ENCODE measurements around the gene DNPEP.
"Not testable (repeated sequence)": the region's sequence is repeated elsewhere in the genome, so short reads cannot be mapped to it uniquely, and the experiment has no call there.

The DNPEP gene

DNA sequence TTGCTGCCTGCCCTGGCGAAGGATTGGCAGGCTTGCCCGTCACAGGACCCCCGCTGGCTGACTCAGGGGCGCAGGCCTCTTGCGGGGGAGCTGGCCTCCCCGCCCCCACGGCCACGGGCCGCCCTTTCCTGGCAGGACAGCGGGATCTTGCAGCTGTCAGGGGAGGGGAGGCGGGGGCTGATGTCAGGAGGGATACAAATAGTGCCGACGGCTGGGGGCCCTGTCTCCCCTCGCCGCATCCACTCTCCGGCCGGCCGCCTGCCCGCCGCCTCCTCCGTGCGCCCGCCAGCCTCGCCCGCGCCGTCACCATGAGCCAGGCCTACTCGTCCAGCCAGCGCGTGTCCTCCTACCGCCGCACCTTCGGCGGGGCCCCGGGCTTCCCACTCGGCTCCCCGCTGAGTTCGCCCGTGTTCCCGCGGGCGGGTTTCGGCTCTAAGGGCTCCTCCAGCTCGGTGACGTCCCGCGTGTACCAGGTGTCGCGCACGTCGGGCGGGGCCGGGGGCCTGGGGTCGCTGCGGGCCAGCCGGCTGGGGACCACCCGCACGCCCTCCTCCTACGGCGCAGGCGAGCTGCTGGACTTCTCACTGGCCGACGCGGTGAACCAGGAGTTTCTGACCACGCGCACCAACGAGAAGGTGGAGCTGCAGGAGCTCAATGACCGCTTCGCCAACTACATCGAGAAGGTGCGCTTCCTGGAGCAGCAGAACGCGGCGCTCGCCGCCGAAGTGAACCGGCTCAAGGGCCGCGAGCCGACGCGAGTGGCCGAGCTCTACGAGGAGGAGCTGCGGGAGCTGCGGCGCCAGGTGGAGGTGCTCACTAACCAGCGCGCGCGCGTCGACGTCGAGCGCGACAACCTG lies 30.7 kb upstream of the DNPEP start, which contains the start of gene DES:
Gene DES, plus strand, starts transcription at position 223 of the 857 bp plus-strand sequence. Its CDS starts 86 bp downstream, at position 309.
- no peak for DNase-seq

DNA sequence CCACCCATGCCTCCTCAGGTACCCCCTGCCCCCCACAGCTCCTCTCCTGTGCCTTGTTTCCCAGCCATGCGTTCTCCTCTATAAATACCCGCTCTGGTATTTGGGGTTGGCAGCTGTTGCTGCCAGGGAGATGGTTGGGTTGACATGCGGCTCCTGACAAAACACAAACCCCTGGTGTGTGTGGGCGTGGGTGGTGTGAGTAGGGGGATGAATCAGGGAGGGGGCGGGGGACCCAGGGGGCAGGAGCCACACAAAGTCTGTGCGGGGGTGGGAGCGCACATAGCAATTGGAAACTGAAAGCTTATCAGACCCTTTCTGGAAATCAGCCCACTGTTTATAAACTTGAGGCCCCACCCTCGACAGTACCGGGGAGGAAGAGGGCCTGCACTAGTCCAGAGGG lies 29.7 kb upstream of the DNPEP start:
- no peak for DNase-seq

- DNase-seq: no peak
Measured at GRCh38 chr2:219416938-219417337, 29.2 kb upstream of the DNPEP start.

DNA sequence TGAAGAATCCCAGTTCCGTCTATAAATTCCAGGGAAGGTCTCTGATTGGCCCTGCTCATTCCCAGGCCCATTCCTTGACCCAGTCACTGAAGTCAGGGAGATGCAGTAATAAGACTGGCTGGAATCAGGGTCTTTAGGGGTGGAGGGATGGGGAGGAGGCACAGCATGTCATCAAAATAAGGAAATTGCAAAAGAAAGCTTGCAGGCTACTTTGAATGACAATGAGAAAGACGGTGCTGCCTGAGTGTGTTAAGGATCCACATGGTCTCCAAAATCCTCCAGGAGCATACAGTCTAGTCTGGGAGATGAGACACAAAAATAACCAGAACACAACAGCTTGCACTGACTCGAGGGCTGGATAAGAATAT lies 28.5 kb upstream of the DNPEP start:
- no peak for DNase-seq

GRCh38 chr2:219415580-219416234 lies 28.0 kb upstream of the DNPEP start:
- DNase-seq: no peak

DNA sequence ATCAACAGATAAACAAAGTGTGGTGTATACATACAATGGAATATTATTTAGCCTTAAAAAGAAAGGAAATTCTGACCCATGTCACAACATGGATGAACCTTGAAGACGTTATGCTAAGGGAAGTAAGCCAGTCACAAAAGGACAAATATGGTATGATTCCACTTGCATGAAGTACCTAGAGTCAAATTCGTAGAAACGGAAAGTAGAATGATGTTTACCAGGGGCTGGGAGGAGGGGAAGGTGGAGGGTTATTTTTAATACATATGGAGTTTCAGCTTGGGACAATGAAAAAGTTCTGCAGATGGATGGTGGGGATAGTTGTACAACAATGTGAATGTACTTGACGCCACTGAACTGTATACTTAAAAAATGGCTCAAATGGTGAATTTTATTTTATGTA lies 27.1 kb upstream of the DNPEP start:
- no peak for DNase-seq

DNA sequence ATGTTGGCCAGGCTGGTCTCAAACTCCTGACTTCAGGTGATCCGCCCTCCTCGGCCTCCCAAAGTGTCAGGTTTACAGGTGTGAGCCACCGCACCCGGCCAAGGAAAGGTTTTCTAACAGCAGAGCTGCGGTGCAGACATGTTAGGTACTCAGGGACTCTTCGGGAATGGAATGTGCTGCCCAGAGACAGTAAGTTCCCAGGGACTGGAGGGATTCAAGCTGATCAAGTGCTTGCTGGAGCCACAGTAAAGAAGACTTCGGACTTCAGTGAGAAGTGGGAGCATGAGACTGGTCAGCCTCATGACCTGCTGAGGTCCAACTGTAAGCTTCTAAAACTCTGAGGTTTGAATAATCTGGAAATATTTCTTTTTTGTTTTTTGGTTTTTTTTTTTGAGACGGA lies 22.7 kb upstream of the DNPEP start:
- no peak for DNase-seq

GRCh38 chr2:219409619-219410018 lies 21.9 kb upstream of the DNPEP start:
- no peak for DNase-seq

DNA sequence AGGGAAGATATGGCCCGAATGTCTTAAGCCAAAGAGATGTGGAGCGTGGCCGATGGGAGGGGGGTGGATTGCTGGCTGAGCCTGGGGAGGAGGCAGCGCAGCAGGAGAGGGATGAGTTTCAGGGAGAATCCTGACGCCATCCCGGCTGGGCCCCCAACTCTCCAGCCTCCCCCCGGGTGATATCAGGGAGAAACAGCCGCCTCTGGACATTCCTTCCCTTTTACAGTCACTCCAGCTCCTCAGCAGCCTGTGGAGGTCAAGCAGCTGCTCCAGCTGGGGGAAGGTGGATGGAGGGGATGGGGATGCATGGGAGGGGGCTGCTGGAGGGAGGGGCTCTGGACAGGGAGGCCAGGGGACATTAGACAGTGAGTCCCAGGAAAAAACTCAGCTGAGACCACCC lies 20.9 kb upstream of the DNPEP start:
- no peak for DNase-seq

- no peak for DNase-seq
Measured at GRCh38 chr2:219408204-219408603, 20.5 kb upstream of the DNPEP start.

- DNase-seq: not testable (repeated sequence)
Measured at GRCh38 chr2:219407343-219407742, 19.6 kb upstream of the DNPEP start.

DNA sequence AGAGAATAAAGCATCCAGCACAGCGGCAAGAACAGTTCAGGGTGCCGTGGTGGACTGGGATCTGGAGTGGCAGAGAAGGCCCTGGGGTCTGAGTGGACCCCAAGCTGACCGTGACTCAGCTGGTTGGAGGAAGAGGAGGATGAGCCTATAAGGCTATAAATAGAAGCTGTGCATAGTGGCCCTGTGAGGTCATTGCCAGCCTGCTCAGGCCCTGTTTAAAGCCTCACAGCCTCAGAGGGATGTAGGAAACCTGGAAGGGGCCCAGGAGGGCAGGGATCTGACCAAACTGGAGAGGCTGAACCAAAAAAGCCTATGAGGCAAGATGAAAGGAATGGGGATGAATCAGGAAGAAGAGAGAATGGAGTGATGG lies 19.1 kb upstream of the DNPEP start:
- DNase-seq: no peak

DNA sequence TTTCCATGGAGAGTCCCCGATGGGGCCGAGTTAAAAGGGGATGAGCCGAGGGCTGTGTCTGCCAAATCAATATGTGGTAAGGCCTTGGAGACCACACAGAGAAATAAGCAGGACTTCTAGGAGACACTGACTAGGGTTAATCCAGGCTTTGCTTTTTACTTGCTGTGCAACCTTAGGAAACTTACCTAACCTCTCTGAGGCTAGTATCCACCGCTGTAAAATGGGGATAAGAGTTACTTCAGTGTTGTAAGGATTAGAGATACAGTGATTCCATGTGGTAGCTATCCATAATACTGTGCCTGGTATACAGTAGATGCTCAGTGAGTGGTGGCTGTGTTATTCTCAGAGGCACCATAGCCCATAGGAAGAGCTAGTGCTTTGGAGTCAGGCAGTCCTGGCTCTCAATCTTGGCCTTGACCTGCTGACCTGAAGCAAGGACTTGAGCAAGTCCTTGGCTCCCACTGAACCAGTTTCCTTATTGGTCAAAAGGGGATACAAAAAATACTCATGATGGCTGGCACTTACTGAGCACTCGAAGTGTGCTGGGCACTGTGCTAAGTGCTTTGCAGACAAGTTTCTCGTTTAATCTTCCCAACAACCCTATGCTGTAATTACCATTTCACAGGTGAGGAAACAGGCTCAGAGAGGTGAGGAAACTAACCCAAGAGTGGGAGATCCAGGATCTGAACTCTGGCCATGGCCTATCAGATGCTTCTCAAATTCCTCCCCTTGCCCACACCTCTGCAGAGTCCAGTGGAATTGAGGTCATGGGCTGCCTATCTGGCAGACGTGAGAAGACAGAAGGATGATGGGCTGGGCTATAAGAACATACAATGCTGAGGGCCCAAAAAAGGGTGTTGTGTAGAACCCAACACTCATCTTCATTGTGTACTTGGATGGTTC lies 18.5 kb upstream of the DNPEP start:
- DNase-seq: no peak

- no peak for DNase-seq
Measured at GRCh38 chr2:219405451-219405850, 17.7 kb upstream of the DNPEP start.

DNA sequence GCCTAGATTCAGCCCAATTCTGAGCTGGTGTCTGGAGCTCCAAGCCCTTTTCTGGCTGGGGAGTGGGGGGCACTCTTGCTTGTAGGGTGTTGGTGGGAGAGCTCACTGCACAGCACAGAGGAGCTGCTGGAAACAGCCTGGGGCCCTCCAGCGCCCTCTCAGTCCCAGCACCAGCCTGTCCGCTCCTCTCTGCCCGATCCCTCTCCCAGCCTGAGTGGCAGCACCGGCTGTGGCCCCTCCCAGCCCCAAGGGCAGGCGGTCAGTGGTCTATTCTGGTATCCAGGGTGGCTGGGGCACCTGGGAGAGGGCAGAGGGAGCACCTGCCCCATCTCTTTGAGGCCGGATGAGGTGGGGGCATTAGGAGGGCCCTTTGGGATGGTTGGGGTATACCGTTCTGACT lies 17.2 kb upstream of the DNPEP start:
- no peak for DNase-seq

DNA sequence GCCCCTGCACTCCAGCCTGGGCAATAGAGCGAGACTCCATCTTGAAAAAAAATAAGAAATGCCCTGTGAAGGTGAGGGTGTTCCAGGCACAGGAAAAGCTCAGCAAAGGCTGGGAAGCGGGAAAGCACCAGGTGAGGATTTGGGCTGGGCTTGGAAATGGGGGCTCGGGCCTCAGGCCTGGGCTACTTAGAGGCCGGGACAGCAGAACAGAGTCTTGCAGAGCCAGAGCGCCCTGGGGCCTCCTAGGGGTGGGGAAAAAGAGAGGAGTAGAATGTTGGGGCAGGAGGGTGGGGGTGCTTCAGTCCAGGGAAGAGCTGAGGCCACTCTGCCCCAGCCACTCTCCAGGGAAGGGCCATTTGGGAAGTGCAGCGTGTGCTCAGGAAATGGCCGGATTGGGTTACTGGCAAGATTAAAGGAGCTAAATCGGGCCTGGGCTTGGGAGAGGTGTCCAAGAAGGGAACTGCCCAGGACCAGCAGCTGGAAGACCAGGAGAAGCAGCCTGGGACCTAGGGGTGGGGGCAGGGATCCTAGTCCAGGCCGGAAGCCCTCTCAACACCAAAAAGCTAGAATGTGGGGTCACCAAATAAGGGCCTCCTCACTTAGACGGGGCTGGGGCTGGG lies 16.7 kb upstream of the DNPEP start:
- no peak for DNase-seq

- DNase-seq: no peak
Measured at GRCh38 chr2:219403861-219404260, 16.1 kb upstream of the DNPEP start.

GRCh38 chr2:219402665-219403515 lies 15.2 kb upstream of the DNPEP start:
- peak; percentile 51 for DNase-seq

DNA sequence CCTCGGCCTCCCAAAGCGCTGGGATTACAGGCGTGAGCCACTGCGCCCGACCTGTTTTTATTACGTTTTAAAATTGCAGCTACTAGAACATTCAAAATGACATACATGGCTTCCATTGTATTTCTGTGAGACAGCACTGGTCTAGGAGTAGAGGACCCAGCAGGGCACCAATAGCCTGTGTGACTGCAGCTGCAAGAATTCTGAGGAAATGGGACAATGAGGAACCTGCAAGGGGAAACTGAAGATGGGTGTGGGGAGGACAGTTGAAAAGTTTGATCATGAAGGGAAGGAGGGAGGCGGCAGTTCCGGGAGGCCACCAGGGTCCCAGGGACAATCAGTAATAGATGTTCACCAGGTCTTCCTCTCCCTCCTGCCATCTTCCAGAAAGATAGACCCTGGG lies 13.9 kb upstream of the DNPEP start:
- DNase-seq: no peak

DNA sequence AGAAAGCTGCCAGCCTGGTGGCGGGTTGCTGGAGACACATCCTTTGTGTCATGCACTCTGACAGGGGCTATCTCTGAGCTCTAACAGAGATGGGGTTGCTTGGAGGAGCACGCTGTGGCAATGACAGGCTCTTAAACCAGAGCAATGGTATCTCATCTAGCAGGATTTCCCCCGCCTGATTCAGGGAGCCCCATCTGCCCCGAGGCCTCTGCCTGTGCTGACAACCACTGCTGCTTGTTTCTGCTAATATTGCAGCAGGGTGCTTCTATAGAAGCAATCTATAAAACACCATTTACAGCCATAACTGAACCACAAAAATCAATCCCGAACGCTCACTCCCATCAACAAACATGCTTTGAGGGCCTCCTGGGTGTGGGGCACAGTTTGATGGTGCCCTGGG lies 12.8 kb upstream of the DNPEP start:
- DNase-seq: no peak

- DNase-seq: no peak
Measured at GRCh38 chr2:219399716-219400478, 12.2 kb upstream of the DNPEP start.
